Parathyroid adenoma (tissue), 2 donors: ENCODE data around the gene PRX.

Experiments used
- H2AFZ ChIP-seq: fragments of 300-600 bp; sonication (generic); one replicate; pipeline ENCODE4 v1.7.0; 2017; ENCODE audit warnings: antibody characterized with exemption, mild to moderate bottlenecking
- H3K27ac ChIP-seq: fragments of 300-600 bp; sonication (generic); one replicate; pipeline ENCODE4 v1.7.0; 2017
- H3K27me3 ChIP-seq: fragments of 300-600 bp; sonication (generic); one replicate; pipeline ENCODE4 v1.7.0; 2017; ENCODE audit warnings: low read length; ENCODE audit not compliant: control insufficient read depth, insufficient read depth
- H3K36me3 ChIP-seq: fragments of 300-600 bp; sonication (generic); one replicate; pipeline ENCODE4 v1.7.0; 2017; ENCODE audit warnings: low read length; ENCODE audit not compliant: control insufficient read depth, insufficient read depth
- H3K4me1 ChIP-seq: fragments of 300-600 bp; sonication (generic); one replicate; pipeline ENCODE4 v1.7.0; 2017; ENCODE audit warnings: control low read depth
- H3K4me2 ChIP-seq: fragments of 300-600 bp; sonication (generic); one replicate; pipeline ENCODE4 v1.7.0; 2017; ENCODE audit warnings: low read length
- H3K4me3 ChIP-seq: fragments of 300-600 bp; sonication (generic); one replicate; pipeline ENCODE4 v1.7.0; 2017; ENCODE audit warnings: low read depth, low read length
- H3K79me2 ChIP-seq: fragments of 300-600 bp; sonication (generic); one replicate; pipeline ENCODE4 v1.7.0; 2017; ENCODE audit warnings: control low read depth
- H3K9ac ChIP-seq: fragments of 300-600 bp; sonication (generic); one replicate; pipeline ENCODE4 v1.7.0; 2017; ENCODE audit warnings: mild to moderate bottlenecking
- H3K9me3 ChIP-seq: fragments of 300-600 bp; sonication (generic); one replicate; pipeline ENCODE4 v1.7.0; 2017; ENCODE audit warnings: low read length; ENCODE audit not compliant: control insufficient read depth
- CTCF ChIP-seq: fragments of 300-600 bp; sonication (generic); IDR thresholded peaks from one replicate; pipeline ENCODE4 v1.7.0; 2017; ENCODE audit warnings: antibody characterized with exemption, mild to moderate bottlenecking
- donor health status: primary hyperparathyroidism.

PRX gene

GRCh38 chr19:40400559-40400958, 12.6 kb downstream of the PRX start:
- H3K4me1 ChIP-seq, result no peaks in the 10 kb centered on the region
- H3K79me2 ChIP-seq, result no peaks in the 10 kb centered on the region
- H3K9me3 ChIP-seq, result no peaks in the 10 kb centered on the region
- TF ChIP-seq CTCF, result no peak
- H2AFZ ChIP-seq, result no peak overlapping the region
- no peak overlapping the region for H3K9ac ChIP-seq
- H3K36me3 ChIP-seq, result no peaks in the 10 kb centered on the region
- H3K27me3 ChIP-seq, result no peaks in the 10 kb centered on the region
- H3K4me2 ChIP-seq, result no peak overlapping the region
- no peak overlapping the region for H3K27ac ChIP-seq
- H3K4me3 ChIP-seq, result no peak overlapping the region

- Histone ChIP-seq H3K9ac (no peak overlapping the region), H3K9me3 (no peaks in the 10 kb centered on the region), H3K4me2 (no peak overlapping the region), H3K27me3 (no peaks in the 10 kb centered on the region), H3K79me2 (no peaks in the 10 kb centered on the region), H3K27ac (no peak overlapping the region), H2AFZ (no peak overlapping the region), H3K4me1 (no peaks in the 10 kb centered on the region), H3K36me3 (no peaks in the 10 kb centered on the region), H3K4me3 (no peak overlapping the region)
- no peak for TF ChIP-seq CTCF
Observed at GRCh38 chr19:40398417-40399131, 14.6 kb downstream of the PRX start.

- Histone ChIP-seq H3K9ac (no peak overlapping the region), H3K4me3 (no peak overlapping the region), H3K27ac (no peak overlapping the region), H3K9me3 (no peaks in the 10 kb centered on the region), H3K4me2 (no peak overlapping the region), H2AFZ (no peak overlapping the region), H3K27me3 (no peaks in the 10 kb centered on the region), H3K36me3 (no peaks in the 10 kb centered on the region), H3K4me1 (peaks cover 9% of the 10 kb centered on the region), H3K79me2 (no peaks in the 10 kb centered on the region)
- TF ChIP-seq CTCF, result no peak
Observed at GRCh38 chr19:40397568-40397906, 15.6 kb downstream of the PRX start.

GRCh38 chr19:40396886-40397567, 16.2 kb downstream of the PRX start:
- TF ChIP-seq CTCF, result no peak
- Histone ChIP-seq H2AFZ (no peak overlapping the region), H3K9me3 (no peaks in the 10 kb centered on the region), H3K4me1 (peaks cover 10% of the 10 kb centered on the region), H3K4me3 (no peak overlapping the region), H3K27ac (no peak overlapping the region), H3K4me2 (no peak overlapping the region), H3K36me3 (no peaks in the 10 kb centered on the region), H3K79me2 (no peaks in the 10 kb centered on the region), H3K27me3 (no peaks in the 10 kb centered on the region), H3K9ac (no peak overlapping the region)

- no peak overlapping the region for H3K4me3 ChIP-seq
- H3K9me3 ChIP-seq, result no peaks in the 10 kb centered on the region
- no peak overlapping the region for H3K9ac ChIP-seq
- no peak overlapping the region for H3K4me2 ChIP-seq
- peaks cover 10% of the 10 kb centered on the region for H3K4me1 ChIP-seq
- H3K79me2 ChIP-seq, result no peaks in the 10 kb centered on the region
- no peaks in the 10 kb centered on the region for H3K27me3 ChIP-seq
- no peaks in the 10 kb centered on the region for H3K36me3 ChIP-seq
- H3K27ac ChIP-seq, result no peak overlapping the region
- TF ChIP-seq CTCF, result no peak
- no peak overlapping the region for H2AFZ ChIP-seq
Observed at GRCh38 chr19:40395956-40396355, 17.2 kb downstream of the PRX start.
